ENCODE data around the gene SLC12A3. TPM values are rescaled to one million over a fixed set of nuclear protein-coding genes. Genes with fewer than 3 reads are reported as not detected.

Gene SLC12A3
- total and polyA plus RNA-seq, 2 donors (not counting 1 experiment from before 2014, with no cell fraction given), result not detected

DNA sequence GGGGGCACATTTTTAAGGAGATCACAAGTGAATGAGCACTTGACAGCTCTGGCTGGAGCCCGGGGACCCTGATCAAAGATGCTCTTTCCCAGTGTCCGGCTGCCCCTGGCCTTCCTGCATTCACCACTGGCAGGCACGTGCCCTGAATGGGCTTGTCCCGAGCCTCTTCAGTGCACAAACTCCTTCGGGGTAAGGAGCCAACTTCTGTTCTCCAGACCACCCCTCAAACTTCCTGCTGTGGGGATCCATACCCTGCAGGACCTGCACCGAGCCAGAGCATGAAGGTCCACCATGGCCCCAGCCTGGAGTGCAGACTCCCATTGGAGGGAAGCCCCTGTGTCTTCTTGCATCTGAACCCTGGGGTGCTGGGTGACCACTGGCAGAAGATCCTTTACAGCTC lies 9.8 kb upstream of the SLC12A3 start:
- no peak overlapping the region for H3K4me2 ChIP-seq (ENCODE audit: extremely low read depth, insufficient read depth, low read length)
- no peak overlapping the region for H3K27ac ChIP-seq (ENCODE audit: insufficient read depth, low read length)
- H3K79me2 ChIP-seq (ENCODE audit: control insufficient read depth, insufficient read depth, low read length), result no peaks in the 10 kb centered on the region
- H3K9ac ChIP-seq (ENCODE audit: insufficient read depth, low read length), result no peak overlapping the region
- no peak overlapping the region for H3K4me3 ChIP-seq (replicated peaks in 1 of 4; ENCODE audit: control extremely low read depth in 1 of 4, insufficient read depth in 1 of 4, low read depth in 3 of 4, low read length in 4 of 4)
- H3K36me3 ChIP-seq (ENCODE audit: control insufficient read depth, insufficient read depth, low read length), result no peaks in the 10 kb centered on the region
- peaks cover 2% of the 10 kb centered on the region for H3K4me1 ChIP-seq (ENCODE audit: control insufficient read depth, extremely low read depth, insufficient read depth, low read length)
- no peak overlapping the region for H2AFZ ChIP-seq (ENCODE audit: low read length)
- no peaks in the 10 kb centered on the region for H3K9me3 ChIP-seq (ENCODE audit: control insufficient read depth, insufficient read depth, low read depth, low read length)
- DNase-seq (ENCODE audit: low read depth in 2 of 2), result no peak
- no peaks in the 10 kb centered on the region for H4K20me1 ChIP-seq (ENCODE audit: control insufficient read depth, extremely low read depth, insufficient read depth, low read length)
- no peak for TF ChIP-seq EZH2 (IDR thresholded peaks at IDR 0.05; ENCODE audit: low read length, missing control alignments)
- TF ChIP-seq, protein P1, sequence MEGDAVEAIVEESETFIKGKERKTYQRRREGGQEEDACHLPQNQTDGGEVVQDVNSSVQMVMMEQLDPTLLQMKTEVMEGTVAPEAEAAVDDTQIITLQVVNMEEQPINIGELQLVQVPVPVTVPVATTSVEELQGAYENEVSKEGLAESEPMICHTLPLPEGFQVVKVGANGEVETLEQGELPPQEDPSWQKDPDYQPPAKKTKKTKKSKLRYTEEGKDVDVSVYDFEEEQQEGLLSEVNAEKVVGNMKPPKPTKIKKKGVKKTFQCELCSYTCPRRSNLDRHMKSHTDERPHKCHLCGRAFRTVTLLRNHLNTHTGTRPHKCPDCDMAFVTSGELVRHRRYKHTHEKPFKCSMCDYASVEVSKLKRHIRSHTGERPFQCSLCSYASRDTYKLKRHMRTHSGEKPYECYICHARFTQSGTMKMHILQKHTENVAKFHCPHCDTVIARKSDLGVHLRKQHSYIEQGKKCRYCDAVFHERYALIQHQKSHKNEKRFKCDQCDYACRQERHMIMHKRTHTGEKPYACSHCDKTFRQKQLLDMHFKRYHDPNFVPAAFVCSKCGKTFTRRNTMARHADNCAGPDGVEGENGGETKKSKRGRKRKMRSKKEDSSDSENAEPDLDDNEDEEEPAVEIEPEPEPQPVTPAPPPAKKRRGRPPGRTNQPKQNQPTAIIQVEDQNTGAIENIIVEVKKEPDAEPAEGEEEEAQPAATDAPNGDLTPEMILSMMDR (conservative IDR thresholded peaks at IDR 0.05 in 1 of 2, IDR thresholded peaks at IDR 0.05 in 1 of 2; ENCODE audit: low read depth in 1 of 2, low read length in 2 of 2), result no peak
- H3K27me3 ChIP-seq (ENCODE audit: control insufficient read depth, insufficient read depth, low read length), result no peaks in the 10 kb centered on the region

GRCh38 chr16:56855946-56856345 lies 9.1 kb upstream of the SLC12A3 start:
- no peak for DNase-seq (ENCODE audit: low read depth in 2 of 2)
- H3K27ac ChIP-seq (ENCODE audit: insufficient read depth, low read length), result no peak overlapping the region
- H3K79me2 ChIP-seq (ENCODE audit: control insufficient read depth, insufficient read depth, low read length), result no peaks in the 10 kb centered on the region
- H3K27me3 ChIP-seq (ENCODE audit: control insufficient read depth, insufficient read depth, low read length), result no peaks in the 10 kb centered on the region
- no peak for TF ChIP-seq EZH2 (IDR thresholded peaks at IDR 0.05; ENCODE audit: low read length, missing control alignments)
- TF ChIP-seq, protein P1 (conservative IDR thresholded peaks at IDR 0.05 in 1 of 2, IDR thresholded peaks at IDR 0.05 in 1 of 2; ENCODE audit: low read depth in 1 of 2, low read length in 2 of 2), result no peak
- H3K4me1 ChIP-seq (ENCODE audit: control insufficient read depth, extremely low read depth, insufficient read depth, low read length), result peaks cover 2% of the 10 kb centered on the region
- no peak overlapping the region for H3K4me3 ChIP-seq (replicated peaks in 1 of 4; ENCODE audit: control extremely low read depth in 1 of 4, insufficient read depth in 1 of 4, low read depth in 3 of 4, low read length in 4 of 4)
- H3K9ac ChIP-seq (ENCODE audit: insufficient read depth, low read length), result no peak overlapping the region
- no peak overlapping the region for H2AFZ ChIP-seq (ENCODE audit: low read length)
- H3K36me3 ChIP-seq (ENCODE audit: control insufficient read depth, insufficient read depth, low read length), result no peaks in the 10 kb centered on the region
- H3K9me3 ChIP-seq (ENCODE audit: control insufficient read depth, insufficient read depth, low read depth, low read length), result no peaks in the 10 kb centered on the region
- no peaks in the 10 kb centered on the region for H4K20me1 ChIP-seq (ENCODE audit: control insufficient read depth, extremely low read depth, insufficient read depth, low read length)
- H3K4me2 ChIP-seq (ENCODE audit: extremely low read depth, insufficient read depth, low read length), result no peak overlapping the region

- no peak overlapping the region for H3K27ac ChIP-seq (ENCODE audit: insufficient read depth, low read length)
- no peak overlapping the region for H3K4me3 ChIP-seq (replicated peaks in 1 of 4; ENCODE audit: control extremely low read depth in 1 of 4, insufficient read depth in 1 of 4, low read depth in 3 of 4, low read length in 4 of 4)
- H4K20me1 ChIP-seq (ENCODE audit: control insufficient read depth, extremely low read depth, insufficient read depth, low read length), result no peaks in the 10 kb centered on the region
- DNase-seq (ENCODE audit: low read depth in 2 of 2), result no peak
- H3K9ac ChIP-seq (ENCODE audit: insufficient read depth, low read length), result no peak overlapping the region
- no peaks in the 10 kb centered on the region for H3K4me1 ChIP-seq (ENCODE audit: control insufficient read depth, extremely low read depth, insufficient read depth, low read length)
- H3K27me3 ChIP-seq (ENCODE audit: control insufficient read depth, insufficient read depth, low read length), result no peaks in the 10 kb centered on the region
- no peaks in the 10 kb centered on the region for H3K36me3 ChIP-seq (ENCODE audit: control insufficient read depth, insufficient read depth, low read length)
- no peaks in the 10 kb centered on the region for H3K9me3 ChIP-seq (ENCODE audit: control insufficient read depth, insufficient read depth, low read depth, low read length)
- no peak for TF ChIP-seq EZH2 (IDR thresholded peaks at IDR 0.05; ENCODE audit: low read length, missing control alignments)
- TF ChIP-seq, protein P1 (conservative IDR thresholded peaks at IDR 0.05 in 1 of 2, IDR thresholded peaks at IDR 0.05 in 1 of 2; ENCODE audit: low read depth in 1 of 2, low read length in 2 of 2), result no peak
- no peak overlapping the region for H3K4me2 ChIP-seq (ENCODE audit: extremely low read depth, insufficient read depth, low read length)
- H2AFZ ChIP-seq (ENCODE audit: low read length), result no peak overlapping the region
- H3K79me2 ChIP-seq (ENCODE audit: control insufficient read depth, insufficient read depth, low read length), result no peaks in the 10 kb centered on the region
Measured at GRCh38 chr16:56856876-56857447, 8.0 kb upstream of the SLC12A3 start.

Data from fibroblast of lung (primary cell).